GM12878 (cell line): ENCODE results near the gene SCMH1. TPM values are rescaled to one million over a fixed set of nuclear protein-coding genes. Genes with fewer than 3 reads are reported as not detected.

ENCODE experiments used
- ATF3 ChIP-seq: IDR thresholded peaks from 2 replicates; pipeline ENCODE4 v1.6.1; 2011; ENCODE audit warnings: low read depth, mild to moderate bottlenecking, low read length, moderate library complexity, borderline replicate concordance; ENCODE audit errors: extremely low read depth
- ATF7 ChIP-seq: fragments of 450-650 bp; IDR thresholded peaks from 2 replicates; pipeline ENCODE4 v1.6.1; 2016; ENCODE audit warnings: low read depth, mild to moderate bottlenecking
- GABPA ChIP-seq: IDR thresholded peaks from 2 replicates; pipeline ENCODE4 v1.6.1; 2014; ENCODE audit warnings: antibody characterized with exemption, low read depth, mild to moderate bottlenecking, inconsistent platforms
- NFYA ChIP-seq: IDR thresholded peaks from 2 replicates; pipeline ENCODE4 v1.6.1; 2011; ENCODE audit warnings: low read depth, mild to moderate bottlenecking, low read length, improper control_type of control experiment, borderline replicate concordance
- PAX8 ChIP-seq: fragments of 450-650 bp; IDR thresholded peaks from 2 replicates; pipeline ENCODE4 v1.6.1; 2017; ENCODE audit warnings: mild to moderate bottlenecking, moderate library complexity
- REST ChIP-seq: IDR thresholded peaks from 2 replicates; pipeline ENCODE4 v1.6.1; 2012; ENCODE audit warnings: mild to moderate bottlenecking, low read depth, low read length
- SKIL ChIP-seq: fragments of 450-650 bp; IDR thresholded peaks from 2 replicates; pipeline ENCODE4 v1.6.1; 2017; ENCODE audit warnings: mild to moderate bottlenecking, low read depth, inconsistent platforms; ENCODE audit not compliant: poor library complexity, severe bottlenecking
- polyA plus RNA-seq, 11 experiments: library from polyadenylated mRNA; depleted of rRNA in 4 of 11; unstranded in 6 of 11; stranded (reverse) in 5 of 11; fragments of >200 nt; fragmentation: Nextera tagmentation in 4 of 11; fragmentation: Illumina TruSeq in 1 of 11; extraction: Ambion mirVana in 4 of 11; extraction: Trizol in 1 of 11; gene quantifications; 1 replicate in 1 of 11; 2 replicates in 10 of 11; pipeline versions ENCODE4 v1.2.1 to v1.2.3, GENCODE V29; 2011 to 2016; ENCODE audit warnings: inconsistent platforms in 2 of 11, missing spikeins in 2 of 11, low read depth in 1 of 11
- total RNA-seq, 4 experiments: library from RNA; depleted of rRNA in 3 of 4; stranded (reverse); fragments of >200 nt in 3 of 4; fragmentation: Illumina TruSeq in 1 of 4; extraction: Trizol in 1 of 4; gene quantifications; 2 replicates each; pipeline versions ENCODE4 v1.2.1 to v1.2.3, GENCODE V29; 2013 to 2021

Gene SCMH1
- total and polyA plus RNA-seq, 10 of the 15 experiments (the other 5 are each of a cell fraction or from before 2014, with no cell fraction given), result 7.5 to 44.1 (median 27.8) TPM

- no peak for TF ChIP-seq REST
- TF ChIP-seq NFYA, result no peak
- TF ChIP-seq PAX8, result no peak
- TF ChIP-seq GABPA, result no peak
- TF ChIP-seq ATF3, result no peak
- TF ChIP-seq ATF7, result no peak
- TF ChIP-seq SKIL, result no peak
- TF ChIP-seq, all 136 proteins: peak for 0
Measured at GRCh38 chr1:40986956-40987355, 255.2 kb downstream of the SCMH1 start (continued).
